Hypothalamus (tissue), 51 donors: ENCODE data around the gene TFDP1.

Experiments
- DNase-seq, 51 donors: peaks; one replicate each; lab custom pipeline; 2025; lab: John Stamatoyannopoulos, UW

TFDP1 gene

GRCh38 chr13:113644800-113645199 is 60.2 kb downstream of the TFDP1 start:
- no peak for DNase-seq

- no peak for DNase-seq
Measured at GRCh38 chr13:113645329-113645728, 60.8 kb downstream of the TFDP1 start.

- DNase-seq, result no peak
Measured at GRCh38 chr13:113646376-113646775, 61.8 kb downstream of the TFDP1 start.

GRCh38 chr13:113646921-113647340 is 62.4 kb downstream of the TFDP1 start:
- no peak for DNase-seq

- DNase-seq, result peak; percentile 28 to 96 (median 87)
Measured at GRCh38 chr13:113647351-113648215, 63.0 kb downstream of the TFDP1 start.

GRCh38 chr13:113648216-113648610 is 63.7 kb downstream of the TFDP1 start:
- no peak for DNase-seq

GRCh38 chr13:113649212-113649611 is 64.7 kb downstream of the TFDP1 start:
- no peak for DNase-seq

GRCh38 chr13:113650275-113650674 is 65.7 kb downstream of the TFDP1 start:
- DNase-seq, result no peak

GRCh38 chr13:113650731-113651148 is 66.2 kb downstream of the TFDP1 start:
- DNase-seq, result no peak

GRCh38 chr13:113651511-113652403 is 67.2 kb downstream of the TFDP1 start:
- DNase-seq, result no peak

GRCh38 chr13:113652404-113653263 is 68.1 kb downstream of the TFDP1 start:
- DNase-seq, result no peak

- peak in 1 of 51 donors; percentile 5 for DNase-seq
Measured at GRCh38 chr13:113653264-113654174, 69.0 kb downstream of the TFDP1 start.

- DNase-seq, result no peak
Measured at GRCh38 chr13:113654175-113654560, 69.6 kb downstream of the TFDP1 start.

- no peak for DNase-seq
Measured at GRCh38 chr13:113654591-113655345, 70.2 kb downstream of the TFDP1 start.

GRCh38 chr13:113655346-113656002 is 70.9 kb downstream of the TFDP1 start:
- DNase-seq, result no peak

- DNase-seq, result no peak
Measured at GRCh38 chr13:113656003-113656588, 71.5 kb downstream of the TFDP1 start.

- DNase-seq, result no peak
Measured at GRCh38 chr13:113656831-113657671, 72.5 kb downstream of the TFDP1 start.
